ENCODE measurements around the gene AFF3.

DNA sequence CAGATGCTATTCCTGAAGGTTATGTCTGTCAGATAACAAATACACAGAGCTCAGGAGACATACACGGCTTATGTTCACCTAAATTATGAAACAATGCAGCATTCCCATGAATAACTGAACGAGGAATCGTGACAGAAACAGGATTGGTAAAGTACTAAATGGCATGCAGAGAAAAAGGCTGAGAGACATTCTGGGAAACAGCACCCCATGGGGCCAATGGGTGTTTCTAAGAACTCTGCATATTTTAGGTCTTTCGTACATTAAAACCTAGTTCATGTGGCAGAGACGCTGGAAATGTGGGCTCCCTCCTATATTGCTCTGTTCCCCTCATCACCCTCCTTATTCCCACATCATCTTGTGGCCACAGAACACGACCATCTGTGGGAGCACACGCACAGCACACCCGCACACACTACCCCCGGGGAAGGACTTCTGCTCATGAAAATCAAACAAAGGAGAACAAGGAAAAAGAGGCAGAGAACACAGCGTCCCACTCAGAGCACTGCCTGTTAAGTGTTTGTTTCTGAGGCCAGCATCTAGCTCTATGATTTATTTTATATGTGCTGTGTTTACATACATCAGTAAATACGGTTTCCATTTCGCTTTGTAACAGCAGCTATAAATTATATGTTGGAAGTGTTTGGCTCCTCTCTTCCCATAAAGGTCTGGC is 143.6 kb downstream of the AFF3 start:
- TF ChIP-seq, protein P1, sequence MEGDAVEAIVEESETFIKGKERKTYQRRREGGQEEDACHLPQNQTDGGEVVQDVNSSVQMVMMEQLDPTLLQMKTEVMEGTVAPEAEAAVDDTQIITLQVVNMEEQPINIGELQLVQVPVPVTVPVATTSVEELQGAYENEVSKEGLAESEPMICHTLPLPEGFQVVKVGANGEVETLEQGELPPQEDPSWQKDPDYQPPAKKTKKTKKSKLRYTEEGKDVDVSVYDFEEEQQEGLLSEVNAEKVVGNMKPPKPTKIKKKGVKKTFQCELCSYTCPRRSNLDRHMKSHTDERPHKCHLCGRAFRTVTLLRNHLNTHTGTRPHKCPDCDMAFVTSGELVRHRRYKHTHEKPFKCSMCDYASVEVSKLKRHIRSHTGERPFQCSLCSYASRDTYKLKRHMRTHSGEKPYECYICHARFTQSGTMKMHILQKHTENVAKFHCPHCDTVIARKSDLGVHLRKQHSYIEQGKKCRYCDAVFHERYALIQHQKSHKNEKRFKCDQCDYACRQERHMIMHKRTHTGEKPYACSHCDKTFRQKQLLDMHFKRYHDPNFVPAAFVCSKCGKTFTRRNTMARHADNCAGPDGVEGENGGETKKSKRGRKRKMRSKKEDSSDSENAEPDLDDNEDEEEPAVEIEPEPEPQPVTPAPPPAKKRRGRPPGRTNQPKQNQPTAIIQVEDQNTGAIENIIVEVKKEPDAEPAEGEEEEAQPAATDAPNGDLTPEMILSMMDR (IDR thresholded peaks at IDR 0.05) = no peak
- TF ChIP-seq EP300 (IDR thresholded peaks at IDR 0.05) = no peak

Data from stomach (tissue), 4 donors.